Parathyroid adenoma (tissue), 2 donors: ENCODE data around the gene CACNB2.
"Not testable (repeated sequence)": the region's sequence is repeated elsewhere in the genome, so short reads cannot be mapped to it uniquely, and the experiment has no call there.

Experiments
- H2AFZ ChIP-seq: fragments of 300-600 bp; sonication (generic); one replicate; pipeline ENCODE4 v1.7.0; 2017; ENCODE audit warnings: antibody characterized with exemption, mild to moderate bottlenecking
- H3K27ac ChIP-seq: fragments of 300-600 bp; sonication (generic); one replicate; pipeline ENCODE4 v1.7.0; 2017
- H3K27me3 ChIP-seq: fragments of 300-600 bp; sonication (generic); one replicate; pipeline ENCODE4 v1.7.0; 2017; ENCODE audit warnings: low read length; ENCODE audit not compliant: control insufficient read depth, insufficient read depth
- H3K36me3 ChIP-seq: fragments of 300-600 bp; sonication (generic); one replicate; pipeline ENCODE4 v1.7.0; 2017; ENCODE audit warnings: low read length; ENCODE audit not compliant: control insufficient read depth, insufficient read depth
- H3K4me1 ChIP-seq: fragments of 300-600 bp; sonication (generic); one replicate; pipeline ENCODE4 v1.7.0; 2017; ENCODE audit warnings: control low read depth
- H3K4me2 ChIP-seq: fragments of 300-600 bp; sonication (generic); one replicate; pipeline ENCODE4 v1.7.0; 2017; ENCODE audit warnings: low read length
- H3K4me3 ChIP-seq: fragments of 300-600 bp; sonication (generic); one replicate; pipeline ENCODE4 v1.7.0; 2017; ENCODE audit warnings: low read depth, low read length
- H3K79me2 ChIP-seq: fragments of 300-600 bp; sonication (generic); one replicate; pipeline ENCODE4 v1.7.0; 2017; ENCODE audit warnings: control low read depth
- H3K9ac ChIP-seq: fragments of 300-600 bp; sonication (generic); one replicate; pipeline ENCODE4 v1.7.0; 2017; ENCODE audit warnings: mild to moderate bottlenecking
- H3K9me3 ChIP-seq: fragments of 300-600 bp; sonication (generic); one replicate; pipeline ENCODE4 v1.7.0; 2017; ENCODE audit warnings: low read length; ENCODE audit not compliant: control insufficient read depth
- TF ChIP-seq, protein P1 (sequence below): fragments of 300-600 bp; sonication (generic); IDR thresholded peaks from one replicate; pipeline ENCODE4 v1.7.0; 2017; ENCODE audit warnings: antibody characterized with exemption, mild to moderate bottlenecking
- donor health status: primary hyperparathyroidism.

The CACNB2 gene

DNA sequence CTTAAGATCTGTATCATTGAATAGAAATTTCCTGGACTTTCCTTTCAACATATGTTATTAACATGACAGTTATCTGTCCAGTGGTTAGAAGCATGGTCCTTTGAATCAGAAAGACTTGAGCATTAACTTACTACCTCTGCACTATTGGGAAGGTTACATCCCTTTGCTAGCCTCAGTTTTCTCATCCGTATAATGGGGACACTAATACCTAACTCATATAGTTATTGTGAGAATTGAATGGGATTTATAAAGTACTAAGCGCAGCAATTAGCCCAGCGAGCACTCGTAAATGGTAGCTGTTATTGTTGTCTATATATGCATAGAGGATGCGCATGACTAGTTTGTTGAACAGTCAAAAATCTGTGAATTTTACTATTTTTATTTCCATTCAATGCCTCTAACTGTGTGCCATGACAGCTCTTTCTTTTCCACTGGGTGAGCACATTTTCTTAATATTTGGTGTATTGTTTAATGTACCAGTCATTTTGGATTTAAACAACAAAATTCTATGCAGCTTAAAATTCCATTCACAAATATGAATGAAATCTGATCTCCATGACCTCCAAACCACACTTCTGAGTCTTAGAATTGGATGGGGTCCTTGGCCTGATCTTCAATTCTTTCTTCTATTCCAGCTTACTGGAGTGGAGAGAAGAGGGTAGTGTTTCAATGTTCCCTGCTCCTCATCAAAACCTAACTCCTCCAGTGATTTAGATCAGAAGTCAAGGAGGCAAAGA, 65.0 kb downstream of the CACNB2 start:
- no peak overlapping the region for H3K9ac ChIP-seq
- no peaks in the 10 kb centered on the region for H3K79me2 ChIP-seq
- no peaks in the 10 kb centered on the region for H3K27me3 ChIP-seq
- no peaks in the 10 kb centered on the region for H3K36me3 ChIP-seq
- no peaks in the 10 kb centered on the region for H3K9me3 ChIP-seq
- no peak overlapping the region for H3K4me3 ChIP-seq
- no peaks in the 10 kb centered on the region for H3K4me1 ChIP-seq
- no peak overlapping the region for H3K27ac ChIP-seq
- no peak overlapping the region for H2AFZ ChIP-seq
- TF ChIP-seq, protein P1, sequence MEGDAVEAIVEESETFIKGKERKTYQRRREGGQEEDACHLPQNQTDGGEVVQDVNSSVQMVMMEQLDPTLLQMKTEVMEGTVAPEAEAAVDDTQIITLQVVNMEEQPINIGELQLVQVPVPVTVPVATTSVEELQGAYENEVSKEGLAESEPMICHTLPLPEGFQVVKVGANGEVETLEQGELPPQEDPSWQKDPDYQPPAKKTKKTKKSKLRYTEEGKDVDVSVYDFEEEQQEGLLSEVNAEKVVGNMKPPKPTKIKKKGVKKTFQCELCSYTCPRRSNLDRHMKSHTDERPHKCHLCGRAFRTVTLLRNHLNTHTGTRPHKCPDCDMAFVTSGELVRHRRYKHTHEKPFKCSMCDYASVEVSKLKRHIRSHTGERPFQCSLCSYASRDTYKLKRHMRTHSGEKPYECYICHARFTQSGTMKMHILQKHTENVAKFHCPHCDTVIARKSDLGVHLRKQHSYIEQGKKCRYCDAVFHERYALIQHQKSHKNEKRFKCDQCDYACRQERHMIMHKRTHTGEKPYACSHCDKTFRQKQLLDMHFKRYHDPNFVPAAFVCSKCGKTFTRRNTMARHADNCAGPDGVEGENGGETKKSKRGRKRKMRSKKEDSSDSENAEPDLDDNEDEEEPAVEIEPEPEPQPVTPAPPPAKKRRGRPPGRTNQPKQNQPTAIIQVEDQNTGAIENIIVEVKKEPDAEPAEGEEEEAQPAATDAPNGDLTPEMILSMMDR: no peak
- H3K4me2 ChIP-seq: no peak overlapping the region

DNA sequence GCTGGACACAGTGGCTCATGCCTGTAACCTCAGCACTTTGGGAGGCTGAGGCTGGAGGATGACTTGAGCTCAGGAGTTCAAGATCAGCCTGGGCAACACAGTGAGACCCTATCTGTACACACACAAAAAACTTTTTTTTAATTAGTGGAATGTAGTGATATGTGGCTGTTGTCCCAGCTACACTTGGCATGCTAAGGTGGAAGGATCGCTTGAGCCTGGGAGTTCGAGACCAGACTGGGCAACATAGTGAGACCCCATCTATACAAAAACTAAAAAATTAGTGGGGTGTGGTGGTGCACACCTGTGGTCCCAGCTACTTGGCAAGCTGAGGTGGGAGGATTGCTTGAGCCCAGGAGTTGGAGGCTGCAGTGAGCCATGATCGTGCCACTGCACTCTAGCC, 68.0 kb downstream of the CACNB2 start:
- H3K79me2 ChIP-seq, H3K4me1 ChIP-seq, H3K27ac ChIP-seq, H3K4me3 ChIP-seq, H3K36me3 ChIP-seq, H3K9me3 ChIP-seq, H3K9ac ChIP-seq, H2AFZ ChIP-seq, H3K27me3 ChIP-seq, H3K4me2 ChIP-seq: not testable (repeated sequence)

DNA sequence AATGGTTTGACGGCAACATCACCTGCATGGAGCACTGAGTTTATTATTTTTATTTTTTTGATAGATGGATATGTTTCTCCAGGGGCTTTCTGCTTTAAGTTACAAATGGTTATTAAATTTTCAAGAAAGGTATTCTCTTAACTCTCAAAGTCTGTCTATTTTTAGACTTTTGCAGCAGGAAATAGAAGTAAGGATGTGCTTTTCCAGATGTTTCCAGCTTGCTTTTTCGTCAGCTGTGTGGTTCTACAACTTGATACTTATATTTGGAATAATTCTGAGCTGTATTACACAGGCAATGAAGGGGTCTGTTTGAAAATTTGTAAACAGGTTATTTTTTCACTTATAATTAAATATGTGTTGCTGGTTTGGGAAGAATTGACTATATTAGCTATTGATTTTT, 69.0 kb downstream of the CACNB2 start:
- H2AFZ ChIP-seq: no peak overlapping the region
- no peaks in the 10 kb centered on the region for H3K9me3 ChIP-seq
- H3K4me2 ChIP-seq: no peak overlapping the region

DNA sequence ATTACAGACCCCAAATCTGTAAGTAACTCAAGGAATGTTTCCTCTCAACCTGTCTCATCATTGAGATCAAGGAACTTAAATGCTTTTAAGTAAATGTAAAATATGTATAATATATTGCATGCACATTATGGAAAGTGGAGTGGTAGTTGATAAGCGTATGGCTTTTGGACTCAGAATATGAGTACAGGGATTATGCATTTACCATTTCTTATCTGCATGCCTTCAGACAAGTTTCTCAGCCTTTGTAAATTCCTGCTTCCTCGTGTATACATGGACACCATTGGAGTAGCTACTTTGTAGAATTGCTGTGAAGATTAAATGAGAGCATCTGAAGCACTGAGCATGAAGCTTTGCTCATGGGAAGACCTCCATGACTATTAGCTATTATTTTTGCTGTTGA, 70.5 kb downstream of the CACNB2 start:
- TF ChIP-seq, protein P1: no peak
- H3K9me3 ChIP-seq: no peaks in the 10 kb centered on the region
- H3K27ac ChIP-seq: no peak overlapping the region
- H3K4me2 ChIP-seq: no peak overlapping the region
- H3K79me2 ChIP-seq: no peaks in the 10 kb centered on the region
- H3K4me3 ChIP-seq: no peak overlapping the region
- H3K4me1 ChIP-seq: no peaks in the 10 kb centered on the region
- H3K9ac ChIP-seq: no peak overlapping the region
- no peak overlapping the region for H2AFZ ChIP-seq
- no peaks in the 10 kb centered on the region for H3K36me3 ChIP-seq
- no peaks in the 10 kb centered on the region for H3K27me3 ChIP-seq

More for the DNA sequence above, 69.0 kb downstream of the CACNB2 start:
- Histone ChIP-seq H3K79me2 (no peaks in the 10 kb centered on the region), H3K4me1 (no peaks in the 10 kb centered on the region), H3K4me3 (no peak overlapping the region), H3K27me3 (no peaks in the 10 kb centered on the region), H3K36me3 (no peaks in the 10 kb centered on the region), H3K9ac (no peak overlapping the region), H3K27ac (no peak overlapping the region)
- TF ChIP-seq, protein P1: no peak

DNA sequence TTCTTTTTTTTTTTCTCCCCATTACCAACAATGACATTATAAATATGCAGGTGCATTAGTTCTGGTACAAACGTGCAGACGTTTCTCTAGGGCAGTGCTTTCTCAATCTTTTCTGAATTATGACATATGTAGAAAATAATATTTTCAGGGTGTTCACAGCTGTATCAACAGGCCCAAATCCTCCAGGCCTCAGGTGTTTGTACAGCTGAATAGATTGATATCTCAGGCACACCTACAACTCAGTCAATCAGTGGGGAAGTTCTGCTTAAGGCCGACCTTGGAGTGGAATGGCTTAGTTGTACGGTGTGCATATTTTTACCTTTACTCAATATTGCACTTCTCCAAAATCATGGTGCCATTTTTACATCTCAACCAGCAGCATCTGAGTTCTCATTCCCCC, 71.6 kb downstream of the CACNB2 start:
- Histone ChIP-seq H3K4me3 (no peak overlapping the region), H3K27ac (no peak overlapping the region), H3K9me3 (no peaks in the 10 kb centered on the region), H3K27me3 (no peaks in the 10 kb centered on the region), H3K36me3 (no peaks in the 10 kb centered on the region), H3K4me1 (no peaks in the 10 kb centered on the region), H3K79me2 (no peaks in the 10 kb centered on the region), H3K4me2 (no peak overlapping the region), H2AFZ (no peak overlapping the region), H3K9ac (no peak overlapping the region)
- TF ChIP-seq, protein P1: no peak
